GM12875 (cell line): Measurements from ENCODE around the gene RERE.

Experiments
- H3K4me3 ChIP-seq: one replicate; pipeline ENCODE4 v1.5.1; 2011; ENCODE audit warnings: low read depth, low read length, control low read depth
- CTCF ChIP-seq: IDR thresholded peaks from 2 replicates; pipeline ENCODE4 v1.5.1; 2011; ENCODE audit warnings: low read depth, mild to moderate bottlenecking, control low read depth, inconsistent platforms, low read length, moderate library complexity, borderline replicate concordance; ENCODE audit not compliant: insufficient read depth

Gene RERE

GRCh38 chr1:8496473-8496872, 321.0 kb downstream of the RERE start:
- TF ChIP-seq CTCF, result no peak
- no peak overlapping the region for H3K4me3 ChIP-seq

DNA sequence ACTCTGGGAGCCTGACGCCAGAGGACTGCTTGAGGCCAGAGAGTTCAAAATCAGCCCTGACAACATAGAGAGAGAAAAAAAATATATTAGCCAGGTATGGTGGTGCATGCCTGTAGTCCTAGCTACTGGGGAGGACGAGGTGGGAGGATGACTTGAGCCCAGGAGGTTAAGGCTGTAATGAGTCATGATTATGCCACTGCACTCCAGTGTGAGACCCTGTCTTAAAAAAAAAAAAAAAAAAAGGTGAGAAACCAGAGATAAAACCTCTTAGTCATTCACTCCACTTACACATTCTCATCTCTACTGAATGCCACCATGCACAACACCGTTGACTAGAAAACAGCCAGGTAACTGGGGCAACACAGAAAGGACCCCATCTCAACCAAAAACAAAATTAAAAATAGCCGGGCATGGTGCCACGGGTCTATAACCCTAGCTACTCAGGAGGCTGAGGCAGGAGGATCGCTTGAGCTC, 321.5 kb downstream of the RERE start:
- no peak for TF ChIP-seq CTCF
- H3K4me3 ChIP-seq, result no peak overlapping the region

GRCh38 chr1:8494681-8495080, 322.8 kb downstream of the RERE start:
- no peak for TF ChIP-seq CTCF
- no peak overlapping the region for H3K4me3 ChIP-seq

DNA sequence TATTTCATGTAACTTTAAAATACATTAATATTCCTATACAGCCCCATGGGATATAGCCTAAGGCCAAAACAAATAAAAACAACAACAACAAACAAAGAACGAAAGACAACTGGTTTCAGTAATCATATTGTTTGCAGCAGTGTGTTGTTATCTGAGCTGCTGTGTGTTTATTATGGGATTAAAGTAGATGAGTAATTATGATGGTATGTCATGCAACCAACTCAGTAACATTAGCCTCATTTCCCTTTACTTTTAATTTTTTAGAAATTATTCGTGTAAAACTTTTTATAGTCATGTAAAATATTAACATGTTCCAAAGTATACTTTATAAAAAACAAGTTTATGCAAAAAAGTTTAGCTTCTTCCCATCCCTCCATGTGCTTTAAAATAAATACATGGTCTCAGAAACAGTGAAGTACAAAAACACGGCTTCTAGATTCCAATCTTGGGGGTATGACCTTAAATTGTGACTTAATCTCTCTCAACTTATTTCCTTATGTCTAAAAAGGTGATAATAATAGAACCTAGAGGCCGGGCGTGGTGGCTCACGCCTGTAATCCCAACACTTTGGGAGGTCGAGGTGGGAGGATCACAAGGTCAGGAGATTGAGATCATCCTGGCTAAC, 323.4 kb downstream of the RERE start:
- no peak overlapping the region for H3K4me3 ChIP-seq
- no peak for TF ChIP-seq CTCF

DNA sequence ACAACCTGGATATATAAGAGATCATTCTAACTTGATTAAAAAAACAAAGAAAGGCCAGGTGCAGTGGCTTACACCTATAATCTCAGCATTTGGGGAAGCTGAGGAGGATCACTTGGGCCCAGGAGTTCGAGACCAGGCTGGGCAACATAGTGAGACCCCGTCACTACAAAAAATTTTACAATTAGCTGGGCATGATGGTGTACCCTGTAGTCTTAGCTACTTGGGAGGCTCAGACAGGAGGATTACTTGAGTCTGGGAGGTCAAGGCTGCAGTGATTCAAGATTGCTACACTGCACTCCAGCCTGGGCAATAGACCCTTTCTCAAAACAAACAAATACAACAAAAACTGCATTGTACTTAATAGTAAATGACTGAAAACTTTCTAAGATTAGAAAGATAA, 330.2 kb downstream of the RERE start:
- TF ChIP-seq CTCF, result no peak
- H3K4me3 ChIP-seq, result no peak overlapping the region

DNA sequence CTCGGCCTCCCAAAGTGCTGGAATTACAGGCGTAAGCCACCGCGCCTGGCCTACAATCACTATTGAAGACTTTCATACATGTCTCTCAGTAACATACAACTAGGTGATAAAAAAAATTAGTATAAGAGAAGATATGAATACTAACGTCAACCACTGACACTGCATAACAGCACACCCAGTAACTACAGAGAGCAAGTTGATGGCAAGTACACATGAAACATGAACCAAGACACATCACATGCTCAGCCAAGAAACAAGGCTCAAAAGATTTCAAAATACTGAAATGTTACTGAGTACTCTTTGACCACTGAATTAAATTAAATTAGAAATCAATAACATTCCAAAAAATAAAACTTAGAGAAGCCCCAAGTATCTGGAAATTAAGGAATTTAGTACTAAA, 331.4 kb downstream of the RERE start:
- no peak for TF ChIP-seq CTCF
- no peak overlapping the region for H3K4me3 ChIP-seq

DNA sequence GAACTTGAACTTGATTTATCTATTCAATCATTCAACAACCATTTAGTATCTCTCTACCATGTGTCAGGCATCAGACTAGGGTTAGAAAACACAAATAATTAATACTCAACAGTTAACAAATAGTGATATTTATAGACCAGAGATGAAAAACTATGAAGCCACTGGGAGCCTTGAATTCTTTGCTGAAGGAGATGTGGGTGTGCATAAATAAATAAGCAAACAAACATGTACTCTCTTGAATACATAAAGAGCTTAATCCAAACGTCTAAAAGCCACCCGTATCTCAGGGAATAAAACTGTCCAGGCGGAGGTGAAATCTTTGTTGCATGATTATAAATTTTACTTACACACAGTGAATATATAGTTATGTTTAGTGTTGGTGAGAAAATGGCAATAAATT, 333.9 kb downstream of the RERE start:
- no peak for TF ChIP-seq CTCF
- H3K4me3 ChIP-seq, result no peak overlapping the region
